GM18508 (cell line): Measurements from ENCODE around the gene TTLL11.
"Not testable (repeated sequence)": the region's sequence is repeated elsewhere in the genome, so short reads cannot be mapped to it uniquely, and the experiment has no call there.

ENCODE experiments used
- ATAC-seq: cut with Tn5 transposase; IDR thresholded peaks from one replicate; pipeline ENCODE4 v1.9.1; 2021; ENCODE audit warnings: moderate number of reproducible peaks; ENCODE audit not compliant: insufficient read depth, unreplicated experiment

TTLL11 gene

GRCh38 chr9:122016309-122016708, 76.8 kb downstream of the TTLL11 start:
- no peak for ATAC-seq

- no peak for ATAC-seq
Observed at GRCh38 chr9:122015170-122015821, 77.8 kb downstream of the TTLL11 start.

- no peak for ATAC-seq
Observed at GRCh38 chr9:122011818-122012498, 81.2 kb downstream of the TTLL11 start.

GRCh38 chr9:122008559-122008958, 84.5 kb downstream of the TTLL11 start:
- ATAC-seq: no peak

GRCh38 chr9:122007837-122008236, 85.3 kb downstream of the TTLL11 start:
- ATAC-seq: no peak

- no peak for ATAC-seq
Observed at GRCh38 chr9:122005597-122005996, 87.5 kb downstream of the TTLL11 start.

GRCh38 chr9:122004589-122004988, 88.5 kb downstream of the TTLL11 start:
- ATAC-seq: no peak

- ATAC-seq: no peak
Observed at GRCh38 chr9:122001491-122002201, 91.5 kb downstream of the TTLL11 start.

- not testable (repeated sequence) for ATAC-seq
Observed at GRCh38 chr9:122000526-122000925, 92.6 kb downstream of the TTLL11 start.

- no peak for ATAC-seq
Observed at GRCh38 chr9:121999556-121999955, 93.6 kb downstream of the TTLL11 start.

- no peak for ATAC-seq
Observed at GRCh38 chr9:121998513-121999049, 94.5 kb downstream of the TTLL11 start.

- ATAC-seq: no peak
Observed at GRCh38 chr9:121997791-121998190, 95.3 kb downstream of the TTLL11 start.

- no peak for ATAC-seq
Observed at GRCh38 chr9:121996783-121997182, 96.3 kb downstream of the TTLL11 start.

GRCh38 chr9:121995997-121996396, 97.1 kb downstream of the TTLL11 start:
- no peak for ATAC-seq

GRCh38 chr9:121992571-121993212, 100.4 kb downstream of the TTLL11 start:
- ATAC-seq: no peak

- no peak for ATAC-seq
Observed at GRCh38 chr9:121991307-121991661, 101.8 kb downstream of the TTLL11 start.

GRCh38 chr9:121990600-121991306, 102.4 kb downstream of the TTLL11 start:
- no peak for ATAC-seq

GRCh38 chr9:121989010-121989409, 104.1 kb downstream of the TTLL11 start:
- no peak for ATAC-seq

- no peak for ATAC-seq
Observed at GRCh38 chr9:121987314-121987713, 105.8 kb downstream of the TTLL11 start.
